Activated T-cell treated with anti-CD3 and anti-CD28 coated beads for 24 hours (primary cell): ENCODE data around the gene MYH15.

ENCODE experiments used
- DNase-seq: peaks from one replicate; pipeline ENCODE4 v3.0.0-alpha.2; 2020; ENCODE audit warnings: low read depth

Gene MYH15

DNA sequence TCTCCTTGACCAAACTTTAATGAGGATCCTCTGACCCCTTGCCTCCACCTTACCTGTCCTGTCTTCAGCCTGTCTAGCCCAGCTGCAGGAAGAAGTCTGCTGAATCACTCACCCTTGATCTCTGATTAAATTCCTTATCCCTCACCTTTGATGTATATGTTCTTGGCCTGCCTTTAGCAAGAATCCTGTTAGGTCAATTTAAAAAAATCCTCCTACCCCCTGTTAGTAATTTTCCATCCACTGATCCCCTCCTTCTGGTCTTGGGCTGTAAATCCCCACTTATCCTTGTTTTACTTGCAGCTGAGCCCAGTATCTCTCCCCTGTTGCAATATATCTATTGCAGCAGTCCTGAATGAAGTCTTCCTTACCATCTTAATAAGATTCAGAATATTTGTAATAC, 39.0 kb downstream of the MYH15 start:
- DNase-seq: no peak

DNA sequence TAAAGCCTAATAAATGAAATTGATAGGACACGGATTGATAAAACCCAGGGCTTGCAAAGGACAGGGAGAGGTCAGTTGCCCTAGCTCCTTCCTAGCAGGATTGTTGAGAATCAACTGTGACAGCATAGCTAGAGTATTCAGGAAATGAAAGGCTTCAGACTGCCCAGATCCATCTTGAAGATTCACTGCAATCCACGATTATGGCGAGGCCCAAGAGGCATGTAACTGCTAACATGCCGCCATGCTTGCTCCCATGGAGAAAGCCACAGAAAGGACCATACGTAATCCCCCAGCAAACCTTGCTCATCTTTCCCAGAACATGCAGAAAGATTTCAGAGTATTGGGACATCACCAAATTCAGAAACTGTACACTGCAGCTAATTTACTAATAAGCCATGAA, 41.3 kb downstream of the MYH15 start:
- DNase-seq: no peak

DNA sequence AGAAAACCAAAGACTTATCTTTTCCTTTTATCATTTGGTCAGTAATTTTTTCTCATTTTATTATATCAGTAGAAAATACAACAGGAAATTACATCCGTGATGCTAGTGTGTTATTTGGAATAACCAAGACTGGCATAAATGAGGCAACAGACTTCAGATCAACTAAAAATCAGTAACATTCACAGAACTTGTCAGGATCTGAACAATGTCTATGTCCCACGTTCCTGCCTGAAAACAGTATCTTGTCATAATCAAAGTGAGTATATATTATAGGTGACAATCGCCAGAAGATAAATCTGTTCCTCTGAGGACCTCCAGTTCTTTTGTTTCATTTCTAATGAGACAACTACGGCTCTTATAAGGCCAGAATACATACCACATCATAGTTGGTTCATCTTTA, 41.8 kb downstream of the MYH15 start:
- no peak for DNase-seq

DNA sequence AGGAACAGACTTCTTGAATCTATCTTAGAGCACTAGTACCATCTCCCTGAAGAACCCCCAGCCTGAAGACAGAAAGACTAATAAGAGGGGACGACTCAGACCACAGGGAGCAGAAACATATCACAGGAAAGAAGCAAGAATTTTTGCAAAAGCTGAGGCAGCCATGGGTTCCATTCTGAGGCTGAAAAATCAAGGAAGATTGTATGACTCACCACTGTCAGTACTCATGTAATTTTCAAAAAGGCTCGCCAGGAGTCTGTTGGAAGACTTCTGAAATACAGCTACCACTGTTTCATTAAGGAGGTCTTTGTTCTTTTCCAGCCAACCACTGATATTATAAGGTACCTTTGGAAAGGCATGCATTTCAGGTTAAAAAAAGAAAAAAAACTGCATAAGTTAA, 47.5 kb downstream of the MYH15 start:
- no peak for DNase-seq

DNA sequence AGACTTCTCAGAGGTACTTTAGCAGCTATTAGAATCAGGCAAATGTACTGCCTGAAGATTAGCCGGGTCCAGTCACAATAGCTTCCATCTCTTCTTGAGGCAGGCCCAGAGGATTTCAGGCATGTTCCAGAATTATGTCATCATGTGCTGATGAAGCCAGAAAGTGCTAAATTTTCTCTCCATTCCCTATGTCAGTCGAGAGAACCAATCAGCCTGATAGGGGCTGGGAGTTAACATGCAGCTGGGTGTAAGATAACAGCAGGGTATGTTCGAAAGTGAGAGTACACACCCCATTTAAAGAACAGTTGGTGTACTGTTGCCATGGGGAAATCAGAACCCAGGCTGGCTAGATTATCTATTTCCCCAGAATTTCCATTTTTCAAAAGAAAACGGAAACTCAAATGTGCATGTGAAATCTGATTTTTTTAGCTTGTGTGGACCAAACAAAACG, 48.7 kb downstream of the MYH15 start:
- no peak for DNase-seq

DNA sequence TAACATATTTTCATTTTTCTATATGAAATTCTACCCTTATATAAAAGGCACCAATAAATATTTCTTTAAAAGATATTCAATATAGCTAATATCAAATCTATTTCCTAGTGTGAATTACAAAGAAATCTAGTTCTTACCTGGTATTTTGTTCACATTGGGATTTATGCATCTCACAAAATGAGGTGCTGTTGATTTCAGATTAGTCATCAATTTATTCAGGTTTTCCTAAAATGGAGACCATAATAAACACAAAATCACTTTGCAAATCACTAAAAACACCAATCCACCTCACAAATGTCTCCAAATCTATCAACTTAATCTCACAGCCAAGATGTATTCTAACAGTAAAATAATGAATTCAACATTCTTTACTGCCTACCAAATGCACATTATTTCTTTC, 51.2 kb downstream of the MYH15 start:
- no peak for DNase-seq

DNA sequence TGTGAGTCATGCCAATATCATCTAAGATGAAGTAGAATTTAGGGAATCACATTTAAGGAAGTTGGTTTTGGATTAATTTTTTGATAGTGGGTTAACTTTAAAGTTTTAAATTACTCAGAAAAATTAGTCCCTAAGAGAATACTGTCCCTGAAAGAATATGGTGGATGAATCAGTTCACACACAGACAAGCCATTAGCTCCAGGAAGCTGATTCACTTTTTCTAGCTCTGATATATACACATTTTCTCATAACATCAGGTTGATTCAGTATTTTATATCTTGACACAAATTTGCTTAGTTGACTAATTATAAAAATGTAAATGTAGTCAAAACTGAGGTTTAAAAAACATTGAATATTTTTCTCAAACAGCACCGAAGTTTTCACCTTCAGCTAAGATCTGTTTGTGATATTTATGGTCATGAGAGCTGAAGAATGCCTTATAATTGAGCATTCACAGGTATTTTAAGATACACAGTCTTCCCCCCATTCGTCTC, 55.1 kb downstream of the MYH15 start:
- no peak for DNase-seq

DNA sequence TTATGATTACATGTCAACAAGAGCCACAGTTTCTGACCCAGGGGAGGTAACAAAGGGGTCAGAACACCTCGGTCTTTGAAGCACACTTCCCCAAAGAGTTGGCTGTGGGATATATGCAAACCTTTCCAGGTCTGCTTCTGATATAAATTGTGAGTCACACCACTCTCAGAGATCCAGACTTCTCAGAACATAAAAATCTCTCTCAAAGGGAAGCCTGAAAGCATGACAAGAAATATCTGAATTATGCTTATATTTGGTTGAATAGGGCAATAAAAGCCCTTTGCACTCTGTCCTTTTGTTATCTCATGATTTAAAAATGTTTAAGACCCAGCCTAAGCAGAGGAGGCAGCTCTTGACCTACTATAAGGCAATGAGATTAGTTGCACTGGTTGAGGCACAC, 56.8 kb downstream of the MYH15 start:
- DNase-seq: no peak

DNA sequence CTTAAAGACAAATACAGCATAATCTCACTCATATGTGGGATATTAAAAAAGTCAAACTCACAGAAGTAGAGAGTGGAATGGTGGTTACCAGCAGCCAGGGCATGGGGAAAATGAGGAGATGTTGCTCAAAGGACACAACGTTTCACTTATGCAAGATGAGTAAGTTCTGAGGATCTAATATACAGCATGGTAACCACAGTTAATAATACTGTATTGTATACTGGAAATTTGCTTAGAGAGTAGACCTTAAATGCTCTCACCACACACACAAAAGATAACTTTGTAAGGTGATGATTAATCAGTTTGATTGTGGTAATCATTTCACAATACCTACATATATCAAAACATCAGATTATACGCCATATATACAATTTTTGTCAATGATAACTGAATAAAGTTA, 60.0 kb downstream of the MYH15 start:
- no peak for DNase-seq

DNA sequence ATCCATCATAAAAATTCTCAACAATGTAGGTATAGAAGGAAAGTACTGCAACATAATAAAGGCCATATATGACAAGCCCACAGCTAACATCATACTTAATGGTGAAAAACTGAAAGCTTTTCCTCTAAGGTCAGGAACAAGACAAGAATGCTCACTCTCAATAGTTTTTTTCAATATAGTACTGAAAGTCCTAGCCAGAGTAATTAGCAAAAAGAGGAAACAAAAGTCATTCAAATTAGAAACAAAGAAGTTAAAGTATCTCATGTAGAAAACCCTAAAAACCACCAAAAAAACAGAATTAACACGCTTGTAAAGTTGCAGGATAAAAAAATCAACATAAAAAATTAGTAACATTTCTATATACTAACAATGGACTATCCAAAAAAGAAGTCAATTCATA, 61.8 kb downstream of the MYH15 start:
- no peak for DNase-seq

DNA sequence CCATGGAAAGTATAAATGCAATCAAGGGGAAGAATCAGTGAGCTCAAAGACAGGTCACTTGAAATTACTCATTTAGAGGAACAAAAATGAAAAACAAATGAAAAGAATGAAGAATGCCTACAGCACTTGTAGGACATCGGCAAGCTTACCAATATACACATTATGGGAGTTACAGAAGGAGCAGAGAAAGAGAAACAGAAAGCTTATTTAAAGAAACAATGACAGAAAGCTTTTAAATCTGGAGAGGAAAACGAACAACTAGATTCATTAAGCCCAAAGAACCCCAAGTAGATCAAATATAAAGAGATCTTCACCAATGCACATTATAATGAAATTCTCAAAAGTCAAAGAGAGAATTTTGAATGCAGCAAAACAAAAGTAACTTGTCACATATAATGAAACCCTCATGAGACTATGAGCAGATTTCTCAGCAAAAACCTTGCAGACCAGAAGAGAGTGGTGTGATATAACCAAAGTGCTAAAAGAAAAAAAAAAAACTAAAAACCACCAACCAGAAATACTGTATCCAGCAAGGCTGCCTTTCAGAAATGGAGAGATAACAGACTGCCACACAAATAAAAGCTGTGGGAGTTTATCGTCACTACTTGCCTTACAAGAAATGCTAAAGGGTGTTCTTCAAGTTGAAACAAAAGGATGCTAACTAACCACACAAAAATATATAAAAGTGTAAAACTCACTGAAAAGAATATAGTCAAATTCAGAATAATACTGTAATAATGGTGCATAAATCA, 63.1 kb downstream of the MYH15 start:
- no peak for DNase-seq

DNA sequence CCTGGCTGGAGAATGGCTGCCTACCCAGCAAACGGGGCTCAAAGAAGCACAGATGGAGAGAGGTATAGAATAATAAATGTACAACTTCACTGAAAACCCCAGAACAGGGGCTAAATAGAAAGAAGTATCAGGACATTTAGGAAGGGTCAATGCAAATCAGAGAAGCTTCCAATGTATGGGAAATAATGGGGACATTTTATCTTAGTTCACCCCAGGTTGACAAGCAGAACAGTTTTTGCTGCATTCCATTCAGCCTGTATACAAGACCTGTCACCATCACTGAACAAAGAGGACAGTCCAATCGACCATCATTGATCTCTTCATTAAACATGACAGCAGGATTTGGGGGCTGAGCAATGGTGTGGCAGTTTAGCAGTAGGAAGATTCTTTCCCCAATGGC, 68.1 kb downstream of the MYH15 start:
- no peak for DNase-seq

DNA sequence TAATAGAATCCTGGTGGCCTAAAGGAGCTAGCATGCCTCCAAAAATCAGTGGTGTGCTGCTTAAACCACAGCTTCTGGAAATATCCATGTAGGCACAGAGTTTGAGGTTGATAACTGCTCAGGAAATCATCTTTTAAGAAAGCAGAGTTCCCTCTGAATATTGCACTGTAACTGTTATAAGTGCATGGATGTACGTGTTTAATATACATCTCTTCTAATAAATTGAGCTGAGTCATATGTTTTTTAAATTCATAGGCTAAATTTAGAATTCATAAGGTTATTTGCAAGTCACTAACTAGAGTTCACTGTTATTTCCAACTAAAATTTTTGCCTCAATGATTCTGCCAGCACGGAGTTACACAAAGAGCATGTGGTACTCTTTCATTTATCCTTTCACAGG, 68.9 kb downstream of the MYH15 start:
- DNase-seq: no peak

DNA sequence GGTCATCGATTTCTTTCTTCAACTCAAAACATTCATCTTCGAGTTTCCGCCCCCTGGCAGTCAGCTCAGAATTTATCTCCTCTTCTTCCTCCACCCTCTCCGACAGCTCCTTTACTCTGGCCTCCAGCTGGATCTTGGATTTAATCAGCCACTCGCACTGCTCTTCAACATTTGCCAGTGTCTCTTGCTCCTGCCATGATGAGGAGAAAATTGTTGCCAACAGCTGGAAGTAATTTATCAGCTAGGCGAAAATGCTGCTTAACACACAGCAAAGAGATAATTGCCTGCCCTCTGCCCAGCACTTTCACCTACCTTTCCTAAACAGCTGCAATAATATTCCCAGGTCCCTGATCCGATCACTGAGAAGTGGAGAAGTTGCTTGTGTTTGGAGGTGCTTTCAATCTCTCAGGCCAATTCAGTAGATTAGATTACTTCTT, 69.3 kb downstream of the MYH15 start:
- DNase-seq: no peak

DNA sequence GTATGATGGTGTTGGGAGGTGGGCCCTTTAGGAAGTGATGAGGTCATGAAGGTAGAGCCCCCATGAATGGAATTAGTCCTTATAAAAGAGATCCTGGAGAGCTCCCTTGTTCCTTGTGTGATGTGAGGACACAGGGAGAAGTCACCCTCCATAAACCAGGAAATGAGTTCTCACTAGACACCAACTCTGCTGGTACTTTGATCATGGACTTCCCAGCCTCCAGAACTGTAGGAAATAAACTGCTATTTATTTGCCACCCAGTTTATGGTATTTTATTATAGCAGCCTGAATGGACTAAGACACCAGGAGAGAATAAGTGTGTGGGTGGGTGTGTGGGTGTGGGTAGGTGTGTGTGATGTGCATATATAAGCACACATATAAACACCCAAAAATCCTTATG, 71.9 kb downstream of the MYH15 start:
- no peak for DNase-seq

DNA sequence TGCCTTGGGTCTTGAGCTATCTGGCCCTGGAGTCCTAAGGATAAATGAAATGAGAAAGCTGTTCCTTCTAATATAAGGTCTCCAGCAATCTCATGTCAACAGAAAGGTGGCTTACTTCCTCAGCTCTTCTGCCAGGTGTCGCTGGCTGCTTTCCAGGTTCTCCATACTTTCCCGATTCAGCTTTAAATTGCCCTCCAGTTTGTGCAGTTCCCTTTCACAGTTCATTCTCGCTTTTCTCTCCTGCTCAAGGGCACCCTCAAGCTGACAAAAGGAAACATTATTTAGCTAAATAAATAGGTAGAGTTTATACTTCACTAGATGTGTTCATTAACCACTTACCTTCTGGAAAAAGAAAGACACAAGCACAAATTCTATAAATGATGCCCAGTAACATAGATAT, 73.0 kb downstream of the MYH15 start:
- DNase-seq: no peak

DNA sequence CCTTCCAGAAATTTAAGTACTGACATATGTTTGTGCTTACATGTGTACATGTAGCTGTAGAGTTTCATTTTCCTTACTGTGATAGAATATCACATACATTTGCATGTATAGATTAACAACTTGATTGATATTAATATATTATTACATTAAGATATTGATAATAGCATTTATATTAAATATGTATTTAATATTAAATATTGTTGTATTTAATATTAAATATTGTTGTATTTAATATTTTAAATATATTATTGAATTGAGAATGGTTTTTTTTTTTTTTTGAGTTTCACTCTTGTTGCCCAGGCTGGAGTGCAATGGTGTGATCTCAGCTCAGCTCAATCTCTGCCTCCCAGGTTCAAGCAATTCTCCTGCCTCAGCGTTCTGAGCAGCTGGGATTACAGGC, 76.5 kb downstream of the MYH15 start:
- no peak for DNase-seq

DNA sequence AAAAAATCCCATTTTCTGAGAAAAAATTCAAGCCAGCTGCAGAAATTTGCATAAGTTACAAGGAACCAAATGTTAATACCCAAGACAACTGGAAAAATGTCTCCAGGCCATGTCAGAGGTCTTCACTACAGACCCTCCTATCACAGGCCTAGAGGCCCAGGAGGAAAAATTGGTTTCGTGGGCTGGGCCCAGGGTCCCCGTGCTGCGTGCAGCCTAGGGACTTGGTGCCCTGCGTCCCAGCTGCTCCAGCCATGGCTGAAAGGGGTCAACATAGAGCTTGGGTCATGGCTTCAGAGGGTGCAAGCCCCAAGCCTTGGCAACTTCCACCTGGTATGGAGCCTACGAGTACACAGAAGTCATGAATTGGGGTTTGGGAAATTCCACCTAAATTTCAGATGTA, 78.0 kb downstream of the MYH15 start:
- no peak for DNase-seq

DNA sequence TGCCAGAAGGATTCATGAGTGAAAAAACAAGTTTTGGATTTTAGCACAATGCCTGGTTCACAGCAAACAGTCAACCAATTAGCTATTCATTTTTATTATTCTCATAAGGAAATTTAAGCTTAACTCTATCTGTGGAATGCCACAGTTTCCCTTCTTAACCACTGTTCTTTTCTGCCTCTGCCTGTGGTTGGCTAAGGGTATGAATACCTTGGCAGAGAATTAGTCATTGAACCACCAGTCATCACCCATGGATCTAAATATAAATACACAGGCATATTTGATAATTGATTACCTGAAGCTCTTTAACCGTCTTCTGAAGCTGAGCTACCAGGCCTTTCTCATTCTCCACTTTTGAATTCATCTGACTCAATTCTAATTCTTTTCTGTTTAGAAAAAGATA, 79.9 kb downstream of the MYH15 start:
- DNase-seq: no peak

DNA sequence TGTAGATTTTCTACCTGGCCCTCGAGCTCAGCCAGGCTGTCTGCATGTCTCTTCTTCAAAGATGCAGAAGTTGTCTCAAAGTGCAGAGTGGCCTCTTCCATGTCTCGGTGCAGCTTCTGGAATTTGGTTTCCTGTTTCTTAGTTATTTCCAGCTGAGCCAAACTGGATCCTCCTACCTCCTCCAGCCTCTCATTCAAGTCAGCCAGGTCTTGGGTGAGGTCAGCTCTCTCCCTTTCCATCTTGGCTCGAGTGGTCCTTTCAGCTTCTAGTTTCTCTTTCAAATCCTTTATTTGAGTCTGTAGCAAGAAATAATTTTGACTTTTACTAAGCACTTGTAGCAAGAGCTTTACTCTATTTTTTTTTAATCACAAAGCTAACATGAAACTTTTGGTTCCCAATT, 81.8 kb downstream of the MYH15 start:
- DNase-seq: no peak

DNA sequence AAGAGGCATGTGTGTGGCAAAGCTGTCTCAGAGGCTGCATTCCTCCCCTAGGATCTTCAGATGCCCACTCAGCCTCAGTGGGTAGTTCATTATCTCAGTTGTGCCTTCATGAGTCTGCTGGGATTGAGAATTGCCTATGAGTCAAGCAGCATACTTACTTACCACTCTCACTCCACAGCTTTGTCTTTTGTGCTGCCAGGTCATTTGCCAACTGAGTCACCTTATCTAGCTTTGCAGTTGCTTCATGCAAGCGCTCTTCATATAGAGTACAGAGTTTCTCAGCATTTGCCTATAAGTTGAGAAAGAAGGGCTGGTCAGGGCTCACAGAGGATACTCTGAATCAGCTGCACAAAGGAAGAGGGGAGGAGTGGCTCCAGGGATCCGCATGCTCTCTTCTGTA, 89.5 kb downstream of the MYH15 start:
- no peak for DNase-seq

DNA sequence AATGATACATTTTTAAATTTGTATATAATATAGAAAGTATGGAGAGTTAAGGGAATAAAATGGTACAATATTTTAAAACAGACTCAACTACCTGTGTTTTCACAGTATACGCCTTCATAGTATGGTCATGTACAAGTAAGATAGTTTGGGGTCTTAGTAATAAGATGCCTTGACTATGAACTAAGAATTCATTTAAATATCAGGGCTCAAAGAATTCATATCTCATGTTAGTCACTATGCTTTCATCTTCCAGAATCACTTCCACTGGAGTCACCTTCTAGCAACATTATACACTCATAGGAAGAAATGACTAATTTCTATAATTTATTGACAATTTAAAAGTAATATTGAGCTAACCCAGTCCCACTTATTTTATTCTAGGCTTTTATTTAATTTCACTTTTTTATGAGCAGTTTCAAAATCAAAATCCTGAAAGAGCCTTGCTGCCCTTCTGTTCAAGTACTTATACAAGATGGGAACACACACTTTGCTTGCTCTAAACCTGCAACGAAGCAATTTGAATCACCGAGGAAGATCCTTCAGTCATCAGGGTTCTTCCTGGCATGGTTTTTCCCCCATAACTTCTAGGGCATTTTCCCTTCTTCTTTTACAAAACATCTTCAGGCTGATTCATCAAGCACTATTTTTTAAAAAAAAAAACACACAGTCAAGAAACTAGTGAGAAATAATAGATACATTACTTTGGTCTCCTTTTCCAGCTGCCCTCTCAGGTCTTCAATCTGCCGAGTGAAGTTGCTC, 94.1 kb downstream of the MYH15 start:
- no peak for DNase-seq

DNA sequence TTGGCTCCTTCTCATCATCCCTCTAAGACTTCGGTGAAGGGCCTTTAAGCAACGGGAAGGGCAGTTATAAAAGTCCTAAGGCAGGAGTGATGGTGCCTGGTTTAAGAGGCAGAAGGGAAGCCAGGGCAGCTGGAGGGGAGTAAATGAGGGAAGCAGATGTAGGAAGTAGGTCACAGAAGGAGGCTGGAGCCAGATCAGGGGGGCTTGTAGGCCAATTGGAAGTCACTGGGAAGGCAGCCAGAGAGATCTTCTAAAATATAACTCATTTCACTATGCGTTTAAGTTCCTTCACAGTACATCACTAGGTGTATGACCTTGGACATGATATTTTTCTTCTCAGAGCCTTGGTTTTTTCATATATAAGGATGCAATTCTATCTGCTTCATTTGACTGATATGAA, 94.7 kb downstream of the MYH15 start:
- no peak for DNase-seq

DNA sequence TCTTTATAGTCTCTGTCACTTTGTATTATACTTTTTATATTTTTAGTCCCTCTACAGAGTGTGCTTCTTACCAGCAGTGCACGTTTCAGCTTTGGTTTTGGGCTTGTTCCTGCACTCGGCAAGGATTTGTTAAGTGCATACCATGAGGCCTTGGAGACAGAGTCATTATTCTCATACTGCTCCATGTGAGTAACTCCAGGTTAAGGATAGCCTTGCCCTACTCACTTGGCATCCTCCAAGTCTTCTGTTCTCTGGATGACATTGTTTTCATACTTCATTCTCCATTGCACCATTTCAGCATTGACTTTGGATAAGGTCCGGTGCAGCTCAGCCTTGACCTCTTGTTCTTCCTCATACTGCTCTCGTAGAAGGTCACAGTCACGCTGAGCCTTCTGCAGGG, 96.4 kb downstream of the MYH15 start:
- no peak for DNase-seq
